HL-60 (cell line): ENCODE data around the gene JARID2.

Source experiments
- POLR2AphosphoS5 ChIP-seq: IDR thresholded peaks from 2 replicates; pipeline ENCODE4 v1.6.1; 2012; ENCODE audit warnings: low read depth
- TF ChIP-seq, protein P1 (sequence below): IDR thresholded peaks from one replicate; pipeline ENCODE4 v1.5.1; 2011; ENCODE audit warnings: low read length, control low read depth, inconsistent platforms; ENCODE audit not compliant: insufficient read depth

DNA sequence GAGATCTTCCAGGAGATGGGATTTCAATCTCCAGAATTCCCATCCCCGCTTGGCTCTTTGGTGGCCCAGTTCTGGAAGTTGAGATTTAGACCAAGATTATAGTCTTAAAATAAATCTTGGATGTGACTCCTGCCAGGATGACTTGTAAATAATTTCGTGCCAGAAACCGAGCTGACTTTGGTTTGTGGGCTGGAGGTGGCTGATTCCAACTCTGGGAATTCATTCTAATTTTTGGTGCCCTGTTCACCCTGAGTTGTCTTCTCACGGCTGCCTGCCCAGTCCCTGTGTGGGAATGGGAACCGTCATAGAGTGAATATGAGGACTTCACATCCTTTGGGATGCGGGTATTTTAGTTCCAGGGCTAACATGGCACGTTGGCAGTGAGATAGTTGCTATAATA, 64.8 kb downstream of the JARID2 start:
- TF ChIP-seq, protein P1, sequence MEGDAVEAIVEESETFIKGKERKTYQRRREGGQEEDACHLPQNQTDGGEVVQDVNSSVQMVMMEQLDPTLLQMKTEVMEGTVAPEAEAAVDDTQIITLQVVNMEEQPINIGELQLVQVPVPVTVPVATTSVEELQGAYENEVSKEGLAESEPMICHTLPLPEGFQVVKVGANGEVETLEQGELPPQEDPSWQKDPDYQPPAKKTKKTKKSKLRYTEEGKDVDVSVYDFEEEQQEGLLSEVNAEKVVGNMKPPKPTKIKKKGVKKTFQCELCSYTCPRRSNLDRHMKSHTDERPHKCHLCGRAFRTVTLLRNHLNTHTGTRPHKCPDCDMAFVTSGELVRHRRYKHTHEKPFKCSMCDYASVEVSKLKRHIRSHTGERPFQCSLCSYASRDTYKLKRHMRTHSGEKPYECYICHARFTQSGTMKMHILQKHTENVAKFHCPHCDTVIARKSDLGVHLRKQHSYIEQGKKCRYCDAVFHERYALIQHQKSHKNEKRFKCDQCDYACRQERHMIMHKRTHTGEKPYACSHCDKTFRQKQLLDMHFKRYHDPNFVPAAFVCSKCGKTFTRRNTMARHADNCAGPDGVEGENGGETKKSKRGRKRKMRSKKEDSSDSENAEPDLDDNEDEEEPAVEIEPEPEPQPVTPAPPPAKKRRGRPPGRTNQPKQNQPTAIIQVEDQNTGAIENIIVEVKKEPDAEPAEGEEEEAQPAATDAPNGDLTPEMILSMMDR: no peak
- no peak for TF ChIP-seq POLR2AphosphoS5
